Measurements from ENCODE around the gene CDCA3. TPM values are rescaled to one million over a fixed set of nuclear protein-coding genes. Genes with fewer than 3 reads are reported as not detected.

Gene CDCA3
- polyA plus RNA-seq, 1 experiment: 57.1 TPM

DNA sequence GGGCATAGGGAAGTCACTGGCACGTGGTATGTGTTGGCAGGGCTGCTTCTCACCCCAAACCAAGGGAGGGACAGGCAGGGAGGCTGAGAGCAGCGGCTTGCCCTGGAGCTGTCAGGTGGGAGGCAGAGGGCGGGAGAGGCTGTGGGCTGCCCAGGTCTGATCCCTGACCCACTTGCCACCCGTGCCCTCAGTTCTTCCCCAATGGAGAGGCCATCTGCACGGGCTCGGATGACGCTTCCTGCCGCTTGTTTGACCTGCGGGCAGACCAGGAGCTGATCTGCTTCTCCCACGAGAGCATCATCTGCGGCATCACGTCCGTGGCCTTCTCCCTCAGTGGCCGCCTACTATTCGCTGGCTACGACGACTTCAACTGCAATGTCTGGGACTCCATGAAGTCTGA lies 5.7 kb downstream of the CDCA3 start:
- H3K4me3 ChIP-seq (ENCODE audit: low read depth, low read length): no peak overlapping the region
- CTCF ChIA-PET: interaction anchor here (0.8 to 12.2 kb wide), 4 partner anchors 9 to 46 kb away, joined by 3 to 111 read pairs (median 4); partner anchors contain the start of gene GNB3
- H3K27me3 ChIP-seq (ENCODE audit: control insufficient read depth, insufficient read depth, low read length): no peaks in the 10 kb centered on the region
- TF ChIP-seq, protein P1, sequence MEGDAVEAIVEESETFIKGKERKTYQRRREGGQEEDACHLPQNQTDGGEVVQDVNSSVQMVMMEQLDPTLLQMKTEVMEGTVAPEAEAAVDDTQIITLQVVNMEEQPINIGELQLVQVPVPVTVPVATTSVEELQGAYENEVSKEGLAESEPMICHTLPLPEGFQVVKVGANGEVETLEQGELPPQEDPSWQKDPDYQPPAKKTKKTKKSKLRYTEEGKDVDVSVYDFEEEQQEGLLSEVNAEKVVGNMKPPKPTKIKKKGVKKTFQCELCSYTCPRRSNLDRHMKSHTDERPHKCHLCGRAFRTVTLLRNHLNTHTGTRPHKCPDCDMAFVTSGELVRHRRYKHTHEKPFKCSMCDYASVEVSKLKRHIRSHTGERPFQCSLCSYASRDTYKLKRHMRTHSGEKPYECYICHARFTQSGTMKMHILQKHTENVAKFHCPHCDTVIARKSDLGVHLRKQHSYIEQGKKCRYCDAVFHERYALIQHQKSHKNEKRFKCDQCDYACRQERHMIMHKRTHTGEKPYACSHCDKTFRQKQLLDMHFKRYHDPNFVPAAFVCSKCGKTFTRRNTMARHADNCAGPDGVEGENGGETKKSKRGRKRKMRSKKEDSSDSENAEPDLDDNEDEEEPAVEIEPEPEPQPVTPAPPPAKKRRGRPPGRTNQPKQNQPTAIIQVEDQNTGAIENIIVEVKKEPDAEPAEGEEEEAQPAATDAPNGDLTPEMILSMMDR (IDR thresholded peaks at IDR 0.05; ENCODE audit: insufficient read depth, low read depth, low read length): no peak
- POLR2A ChIA-PET: no interaction called here
- DNase-seq (ENCODE audit: low read depth): no peak
- H3K36me3 ChIP-seq (ENCODE audit: control insufficient read depth, insufficient read depth, low read length): peaks cover 29% of the 10 kb centered on the region

DNA sequence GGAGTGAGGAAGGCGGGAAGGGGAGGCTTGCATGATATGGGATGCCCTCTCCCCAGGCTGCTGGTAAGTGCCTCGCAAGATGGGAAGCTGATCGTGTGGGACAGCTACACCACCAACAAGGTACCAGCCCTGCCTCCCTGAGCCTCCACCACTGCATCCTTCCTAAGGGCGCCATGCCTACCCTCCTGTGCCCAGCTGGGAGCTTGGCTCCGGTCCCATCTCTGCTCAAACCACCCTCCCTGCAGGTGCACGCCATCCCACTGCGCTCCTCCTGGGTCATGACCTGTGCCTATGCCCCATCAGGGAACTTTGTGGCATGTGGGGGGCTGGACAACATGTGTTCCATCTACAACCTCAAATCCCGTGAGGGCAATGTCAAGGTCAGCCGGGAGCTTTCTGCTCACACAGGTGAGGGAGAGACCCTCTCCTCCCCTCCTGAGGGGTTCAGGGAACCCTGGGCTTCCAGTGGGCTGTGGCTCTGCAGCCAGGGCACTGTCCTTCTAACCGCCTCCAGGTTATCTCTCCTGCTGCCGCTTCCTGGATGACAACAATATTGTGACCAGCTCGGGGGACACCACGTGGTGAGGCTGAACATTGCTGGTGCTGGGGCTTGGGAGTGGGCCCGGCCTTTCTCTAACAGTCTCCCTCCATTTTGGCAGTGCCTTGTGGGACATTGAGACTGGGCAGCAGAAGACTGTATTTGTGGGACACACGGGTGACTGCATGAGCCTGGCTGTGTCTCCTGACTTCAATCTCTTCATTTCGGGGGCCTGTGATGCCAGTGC lies 7.8 kb downstream of the CDCA3 start:
- no peak for DNase-seq (ENCODE audit: low read depth)

DNA sequence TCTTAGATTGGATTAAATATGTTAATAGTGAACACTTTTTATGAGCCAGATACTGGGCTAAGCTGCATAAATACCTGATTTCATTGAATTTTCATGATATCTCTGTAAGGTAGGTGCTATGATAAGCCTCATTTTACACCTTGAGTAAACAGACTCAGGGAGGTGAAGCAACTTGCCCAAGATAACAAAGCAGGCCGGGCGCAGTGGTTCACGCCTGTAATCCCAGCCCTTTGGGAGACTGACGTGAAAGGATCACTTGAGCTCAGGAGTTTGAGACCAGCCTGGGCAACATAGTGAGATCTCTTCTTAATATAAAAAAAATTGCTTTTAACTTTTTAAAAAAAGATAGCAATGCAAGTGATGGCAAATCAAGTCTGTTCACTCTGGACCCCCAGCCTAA lies 9.0 kb downstream of the CDCA3 start:
- CTCF ChIA-PET: interaction anchor here (0.8 to 2.4 kb wide), 4 partner anchors 9 to 89 kb away, joined by 3 to 5 read pairs (median 4); partner anchors contain the start of genes CDCA3 and MLF2
- Histone ChIP-seq H3K4me3 (ENCODE audit: low read depth, low read length) (no peak overlapping the region), H3K36me3 (ENCODE audit: control insufficient read depth, insufficient read depth, low read length) (peaks cover 49% of the 10 kb centered on the region), H3K27me3 (ENCODE audit: control insufficient read depth, insufficient read depth, low read length) (no peaks in the 10 kb centered on the region)
- TF ChIP-seq, protein P1 (IDR thresholded peaks at IDR 0.05; ENCODE audit: insufficient read depth, low read depth, low read length): no peak
- no peak for DNase-seq (ENCODE audit: low read depth)
- POLR2A ChIA-PET: no interaction called here

More for the DNA sequence above, 7.8 kb downstream of the CDCA3 start:
- ChIA-PET POLR2A (no interaction called here), CTCF (interaction anchor here (0.9 to 12.2 kb wide), 4 partner anchors 7 to 77 kb away, joined by 3 to 111 read pairs (median 4); partner anchors contain the start of genes GNB3, PTMS and SPSB2)
- Histone ChIP-seq H3K36me3 (ENCODE audit: control insufficient read depth, insufficient read depth, low read length) (peaks cover 41% of the 10 kb centered on the region), H3K27me3 (ENCODE audit: control insufficient read depth, insufficient read depth, low read length) (no peaks in the 10 kb centered on the region), H3K4me3 (ENCODE audit: low read depth, low read length) (no peak overlapping the region)
- TF ChIP-seq, protein P1 (IDR thresholded peaks at IDR 0.05; ENCODE audit: insufficient read depth, low read depth, low read length): no peak

DNA sequence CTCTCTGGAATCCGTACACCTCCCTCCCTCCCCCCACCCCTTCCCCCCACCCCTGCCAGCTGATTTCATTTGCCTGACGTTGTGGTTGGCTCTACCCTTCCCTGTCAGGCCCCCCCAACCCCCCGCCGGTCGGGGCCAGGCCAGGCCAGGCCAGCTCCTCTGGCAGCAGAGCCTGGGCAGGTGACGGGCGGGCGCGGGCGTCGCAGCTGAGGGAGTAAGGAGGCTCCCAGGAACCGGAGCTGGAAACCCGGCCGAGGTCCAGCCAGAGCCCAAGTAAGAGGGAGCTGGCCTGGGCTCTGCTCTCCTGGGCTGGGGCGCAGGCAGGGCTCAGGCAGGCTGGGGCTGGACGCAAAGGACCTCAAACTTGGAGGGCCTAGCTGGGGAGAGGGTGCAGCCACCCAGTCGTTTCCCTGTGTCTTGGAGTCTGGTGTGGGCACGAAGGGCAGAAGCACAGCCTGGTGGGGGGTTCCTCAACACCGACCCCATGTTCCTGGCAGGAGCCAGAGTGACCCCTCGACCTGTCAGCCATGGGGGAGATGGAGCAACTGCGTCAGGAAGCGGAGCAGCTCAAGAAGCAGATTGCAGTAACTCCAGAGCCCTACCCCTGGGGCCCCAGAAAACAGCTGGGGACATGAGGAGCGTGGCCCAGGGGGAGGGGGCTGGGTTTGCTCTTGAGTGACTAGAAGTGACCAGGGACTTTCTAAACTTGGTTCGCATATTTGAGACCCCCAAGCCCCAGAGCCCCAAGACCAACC lies 10.1 kb downstream of the CDCA3 start, which contains the start of gene GNB3:
GNB3 (plus strand) TSS at position 165 of the 755 bp plus-strand sequence; CDS start at position 528, 363 bp downstream.
- POLR2A ChIA-PET: no interaction called here
- DNase-seq (ENCODE audit: low read depth): no peak
- CTCF ChIA-PET: interaction anchor here (1.1 to 9.8 kb wide), 4 partner anchors 8 to 31 kb away, joined by 4 to 111 read pairs (median 5); partner anchors contain the start of genes CDCA3 and USP5
- H3K27me3 ChIP-seq (ENCODE audit: control insufficient read depth, insufficient read depth, low read length): no peaks in the 10 kb centered on the region
- no peak within 1 kb of the TSS for H3K4me3 ChIP-seq (ENCODE audit: low read depth, low read length)
- peaks cover 47% of the 10 kb centered on the region for H3K36me3 ChIP-seq (ENCODE audit: control insufficient read depth, insufficient read depth, low read length)
- TF ChIP-seq, protein P1 (IDR thresholded peaks at IDR 0.05; ENCODE audit: insufficient read depth, low read depth, low read length): no peak

DNA sequence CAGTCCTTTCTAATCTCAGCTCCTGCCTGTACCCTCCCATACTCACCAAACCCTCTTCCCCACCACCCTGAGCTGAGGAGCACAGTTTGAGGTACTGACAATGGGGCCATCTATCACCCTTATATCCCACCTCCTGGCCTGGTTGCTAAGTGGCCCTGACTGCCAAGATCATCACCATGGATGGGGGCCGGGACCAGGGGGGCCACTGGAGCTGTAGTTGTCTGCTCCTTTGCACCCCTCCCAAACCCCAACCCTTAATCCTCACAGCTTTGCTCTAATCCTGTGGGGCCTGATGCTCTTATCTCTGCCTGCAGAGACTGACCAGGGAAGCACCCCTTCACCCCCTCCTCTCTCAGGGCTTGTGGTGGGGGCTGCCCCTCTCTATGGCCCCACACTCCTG lies 10.8 kb downstream of the CDCA3 start:
- Histone ChIP-seq H3K36me3 (ENCODE audit: control insufficient read depth, insufficient read depth, low read length) (peaks cover 45% of the 10 kb centered on the region), H3K27me3 (ENCODE audit: control insufficient read depth, insufficient read depth, low read length) (no peaks in the 10 kb centered on the region), H3K4me3 (ENCODE audit: low read depth, low read length) (no peak overlapping the region)
- CTCF ChIA-PET: interaction anchor here (1.1 to 9.8 kb wide), 5 partner anchors 9 to 32 kb away, joined by 4 to 111 read pairs (median 5); partner anchors contain the start of genes CDCA3 and USP5
- POLR2A ChIA-PET: no interaction called here
- DNase-seq (ENCODE audit: low read depth): no peak
- TF ChIP-seq, protein P1 (IDR thresholded peaks at IDR 0.05; ENCODE audit: insufficient read depth, low read depth, low read length): no peak

Measured in BJ (cell line).